NT2/D1 (cell line): Measurements from ENCODE around the gene OR56A1.

Experiments
- SUZ12 ChIP-seq: IDR thresholded peaks from 2 replicates; pipeline ENCODE4 v1.6.1; 2011; ENCODE audit not compliant: insufficient read length, insufficient read depth; ENCODE audit errors: extremely low read depth
- YY1 ChIP-seq: IDR thresholded peaks from 2 replicates; pipeline ENCODE4 v1.6.1; 2011; ENCODE audit not compliant: insufficient read length, insufficient read depth
- ZNF274 ChIP-seq: IDR thresholded peaks from 2 replicates; pipeline ENCODE4 v1.6.1; 2011; ENCODE audit warnings: mild to moderate bottlenecking, low read depth, low read length

DNA sequence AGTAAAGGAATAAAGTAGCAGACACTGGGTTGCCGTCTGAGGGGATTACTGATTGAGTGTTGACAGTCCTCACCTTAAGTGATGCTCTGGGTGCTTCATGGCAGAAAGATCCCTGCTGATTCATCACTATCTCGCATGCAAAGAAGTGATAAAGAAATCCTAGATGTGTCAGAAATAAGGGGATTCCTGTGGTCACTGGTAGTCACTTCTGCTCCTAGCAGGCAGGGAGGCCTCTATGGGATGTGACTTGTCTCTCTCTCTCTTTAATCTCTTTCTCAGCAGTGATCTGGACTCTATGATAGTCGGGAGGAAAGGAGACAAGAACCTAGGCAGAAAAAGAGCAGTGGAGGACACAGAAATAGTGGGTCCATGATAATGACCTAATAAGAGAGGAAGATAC, 30.9 kb upstream of the OR56A1 start:
- TF ChIP-seq YY1 (no peak), ZNF274 (no peak), SUZ12 (no peak)
